ENCODE results near the gene SPDYE3. TPM values are rescaled to one million over a fixed set of nuclear protein-coding genes. Genes with fewer than 3 reads are reported as not detected.
"Not testable (repeated sequence)": the region's sequence is repeated elsewhere in the genome, so short reads cannot be mapped to it uniquely, and the experiment has no call there.

SPDYE3 gene
- polyA plus RNA-seq, 1 donor from 2014 or later: not detected

DNA sequence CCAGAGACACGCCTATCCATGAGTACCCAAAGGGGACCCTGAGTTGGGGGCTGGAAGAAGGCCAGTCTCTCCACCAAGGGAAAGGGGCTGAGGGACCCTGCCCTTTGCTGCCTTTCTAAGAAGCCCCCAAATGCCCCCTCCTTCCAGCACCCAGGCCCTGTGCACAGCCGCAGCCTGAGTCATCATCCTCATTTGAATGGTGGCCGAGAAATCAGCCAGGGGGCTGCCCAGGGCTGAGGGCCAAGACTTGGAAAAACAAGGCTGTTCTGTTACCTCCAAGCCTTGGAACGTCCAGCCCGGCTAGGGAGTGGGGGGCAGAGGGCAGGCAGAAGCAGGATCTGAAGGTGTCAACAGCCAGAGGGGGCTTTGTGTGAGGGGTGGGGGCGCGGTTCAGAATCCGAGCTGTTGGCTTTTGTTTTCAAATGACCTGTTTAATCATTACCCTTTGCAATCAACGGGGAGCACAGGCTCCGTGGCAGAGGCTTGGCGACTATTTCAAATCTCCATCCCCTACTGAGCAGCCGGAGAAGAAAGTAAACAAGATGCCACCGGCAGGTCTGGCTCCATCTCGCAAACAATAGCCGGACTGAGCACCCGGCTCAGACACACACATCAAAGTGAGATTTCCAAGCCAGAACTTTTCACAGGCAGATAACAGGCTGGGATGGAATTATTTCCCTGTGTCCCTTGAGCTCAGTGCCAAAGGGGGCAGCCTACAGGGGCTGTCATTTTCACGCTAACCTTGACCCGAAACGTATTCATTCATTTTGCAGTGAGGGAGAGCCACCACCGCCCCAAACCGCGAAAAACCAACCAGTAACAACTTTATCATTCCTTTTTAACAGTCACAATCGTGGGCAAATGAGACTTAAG, 37.2 kb upstream of the SPDYE3 start:
- Histone ChIP-seq H3K27ac (ENCODE audit: low read length) (peak overlapping the region; percentile 75), H3K4me3 (ENCODE audit: low read length) (peak overlapping the region; percentile 71), H3K79me2 (replicated peaks; ENCODE audit: insufficient read depth, low read length) (peaks cover 30% of the 10 kb centered on the region), H3K9ac (ENCODE audit: low read length) (peak overlapping the region; percentile 77), H3K4me2 (ENCODE audit: low read length) (peak overlapping the region; percentile 51)
- not testable (repeated sequence) for H3K9me2 ChIP-seq (ENCODE audit: insufficient read depth, low read length); H3F3A ChIP-seq (ENCODE audit: insufficient read depth, low read length, poor library complexity, severe bottlenecking); H3K36me3 ChIP-seq (ENCODE audit: insufficient read depth, low read length); H2AFZ ChIP-seq (ENCODE audit: low read depth, low read length); H4K20me1 ChIP-seq (ENCODE audit: insufficient read depth); H3K27me3 ChIP-seq (ENCODE audit: insufficient read depth, low read depth, low read length); H3K9me3 ChIP-seq (ENCODE audit: low read length)

DNA sequence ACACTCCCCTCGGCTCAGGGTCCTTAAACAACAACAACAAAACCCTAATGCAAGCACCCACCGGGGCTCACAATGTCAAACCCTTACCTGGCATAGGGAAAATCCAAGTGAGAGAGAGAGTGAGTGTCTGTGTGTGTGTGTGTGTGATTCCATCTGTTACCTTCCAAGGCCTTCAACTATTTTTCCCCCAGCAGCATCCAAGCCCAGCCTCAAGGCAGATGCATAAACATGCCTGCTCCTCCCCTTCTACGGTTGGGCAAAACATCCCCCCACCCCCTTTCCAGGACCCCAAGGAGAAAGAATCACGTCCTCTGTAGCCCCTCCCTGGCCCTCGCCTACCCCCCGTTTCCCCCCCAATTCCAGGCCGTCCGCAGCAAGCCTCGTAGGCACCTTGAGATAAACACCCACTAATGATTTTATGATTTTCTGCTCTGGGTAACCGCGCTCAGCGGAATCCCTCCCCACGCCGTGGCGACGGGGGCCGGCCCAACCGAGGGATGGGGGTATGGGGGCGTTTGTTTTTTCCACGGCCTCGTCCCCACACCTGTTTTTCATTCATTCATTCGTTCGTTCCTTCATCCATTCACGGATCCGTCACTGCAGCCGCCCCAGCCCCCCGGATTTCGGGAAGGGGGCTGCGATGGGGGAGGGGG, 36.4 kb upstream of the SPDYE3 start:
- H3K9me2 ChIP-seq (ENCODE audit: insufficient read depth, low read length); H3F3A ChIP-seq (ENCODE audit: insufficient read depth, low read length, poor library complexity, severe bottlenecking); H2AFZ ChIP-seq (ENCODE audit: low read depth, low read length); H4K20me1 ChIP-seq (ENCODE audit: insufficient read depth); H3K36me3 ChIP-seq (ENCODE audit: insufficient read depth, low read length); H3K27me3 ChIP-seq (ENCODE audit: insufficient read depth, low read depth, low read length); H3K9me3 ChIP-seq (ENCODE audit: low read length): not testable (repeated sequence)
- H3K9ac ChIP-seq (ENCODE audit: low read length): peak overlapping the region; percentile 77
- H3K79me2 ChIP-seq (replicated peaks; ENCODE audit: insufficient read depth, low read length): peaks cover 30% of the 10 kb centered on the region
- H3K4me3 ChIP-seq (ENCODE audit: low read length): peak overlapping the region; percentile 71
- peak overlapping the region; percentile 75 for H3K27ac ChIP-seq (ENCODE audit: low read length)
- H3K4me2 ChIP-seq (ENCODE audit: low read length): peak overlapping the region; percentile 51
- peak; percentile 44 for TF ChIP-seq MXI1 (conservative IDR thresholded peaks at IDR 0.05; ENCODE audit: poor library complexity, severe bottlenecking)
- TF ChIP-seq TAF1 (IDR thresholded peaks at IDR 0.05; ENCODE audit: low read depth): peak; percentile 16

DNA sequence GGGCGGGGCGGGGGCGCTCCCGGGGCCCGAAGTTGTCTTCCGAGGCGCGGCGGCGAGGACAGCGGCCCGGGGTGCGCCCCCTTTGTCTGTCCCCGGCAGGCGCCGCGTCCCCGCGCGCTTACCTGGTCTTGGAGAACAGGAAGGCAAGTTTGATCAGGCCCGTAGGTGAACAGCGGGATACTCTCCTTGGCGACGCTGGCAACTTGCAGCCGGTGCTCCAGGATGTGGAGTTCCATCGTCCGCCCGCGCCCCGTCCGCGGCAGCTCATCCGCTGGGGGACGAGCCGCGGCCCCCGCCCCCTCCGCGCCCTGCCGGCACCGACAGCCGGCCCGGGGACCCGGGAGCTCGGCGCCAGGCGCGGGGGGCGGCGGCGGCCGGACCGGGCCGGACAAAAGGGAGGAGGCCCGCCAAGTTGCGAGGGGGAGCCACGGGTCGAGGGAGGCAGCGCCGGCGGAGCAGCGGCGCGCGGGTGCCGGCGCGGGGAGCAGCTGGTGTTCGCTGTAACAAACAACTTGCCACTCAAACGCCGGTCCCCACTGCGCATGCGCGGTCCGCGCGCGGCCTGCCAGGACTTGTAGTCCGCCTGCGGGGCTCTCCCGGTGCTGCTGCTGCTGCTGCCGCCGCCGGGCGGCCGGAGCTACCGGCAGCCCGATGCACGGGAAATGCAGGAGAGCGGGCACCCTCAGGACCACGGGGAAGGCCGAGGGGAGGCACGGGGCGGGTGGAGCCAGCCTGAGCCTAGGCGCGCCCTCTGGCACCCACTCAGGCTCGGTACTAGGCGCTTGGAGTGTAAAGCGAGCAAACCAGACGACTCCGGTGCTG, 35.6 kb upstream of the SPDYE3 start:
- Histone ChIP-seq H3K9me3 (ENCODE audit: low read length) (no peaks in the 10 kb centered on the region), H3K27ac (ENCODE audit: low read length) (peak overlapping the region; percentile 75), H4K20me1 (ENCODE audit: insufficient read depth) (no peaks in the 10 kb centered on the region), H3K79me2 (replicated peaks; ENCODE audit: insufficient read depth, low read length) (peaks cover 29% of the 10 kb centered on the region), H3K4me2 (ENCODE audit: low read length) (no peak overlapping the region), H3K27me3 (ENCODE audit: insufficient read depth, low read depth, low read length) (no peaks in the 10 kb centered on the region), H3K4me3 (ENCODE audit: low read length) (peak overlapping the region; percentile 71), H3K9me2 (ENCODE audit: insufficient read depth, low read length) (no peaks in the 10 kb centered on the region), H3F3A (ENCODE audit: insufficient read depth, low read length, poor library complexity, severe bottlenecking) (no peaks in the 10 kb centered on the region), H3K36me3 (ENCODE audit: insufficient read depth, low read length) (no peaks in the 10 kb centered on the region), H3K9ac (ENCODE audit: low read length) (peak overlapping the region; percentile 77), H2AFZ (ENCODE audit: low read depth, low read length) (peak overlapping the region; percentile 51)
- TF ChIP-seq SMC3 (conservative IDR thresholded peaks at IDR 0.05; ENCODE audit: poor library complexity) (peak; percentile 55), POLR2AphosphoS5 (IDR thresholded peaks at IDR 0.05) (peak; percentile 84), TAF1 (IDR thresholded peaks at IDR 0.05; ENCODE audit: low read depth) (peak; percentile 4), MXI1 (conservative IDR thresholded peaks at IDR 0.05; ENCODE audit: poor library complexity, severe bottlenecking) (peak; percentile 75), EP300 (conservative IDR thresholded peaks at IDR 0.05; ENCODE audit: poor library complexity, severe bottlenecking) (no peak), RAD21 (conservative IDR thresholded peaks at IDR 0.05) (no peak)
- TF ChIP-seq, protein P1, sequence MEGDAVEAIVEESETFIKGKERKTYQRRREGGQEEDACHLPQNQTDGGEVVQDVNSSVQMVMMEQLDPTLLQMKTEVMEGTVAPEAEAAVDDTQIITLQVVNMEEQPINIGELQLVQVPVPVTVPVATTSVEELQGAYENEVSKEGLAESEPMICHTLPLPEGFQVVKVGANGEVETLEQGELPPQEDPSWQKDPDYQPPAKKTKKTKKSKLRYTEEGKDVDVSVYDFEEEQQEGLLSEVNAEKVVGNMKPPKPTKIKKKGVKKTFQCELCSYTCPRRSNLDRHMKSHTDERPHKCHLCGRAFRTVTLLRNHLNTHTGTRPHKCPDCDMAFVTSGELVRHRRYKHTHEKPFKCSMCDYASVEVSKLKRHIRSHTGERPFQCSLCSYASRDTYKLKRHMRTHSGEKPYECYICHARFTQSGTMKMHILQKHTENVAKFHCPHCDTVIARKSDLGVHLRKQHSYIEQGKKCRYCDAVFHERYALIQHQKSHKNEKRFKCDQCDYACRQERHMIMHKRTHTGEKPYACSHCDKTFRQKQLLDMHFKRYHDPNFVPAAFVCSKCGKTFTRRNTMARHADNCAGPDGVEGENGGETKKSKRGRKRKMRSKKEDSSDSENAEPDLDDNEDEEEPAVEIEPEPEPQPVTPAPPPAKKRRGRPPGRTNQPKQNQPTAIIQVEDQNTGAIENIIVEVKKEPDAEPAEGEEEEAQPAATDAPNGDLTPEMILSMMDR (IDR thresholded peaks at IDR 0.05; ENCODE audit: poor library complexity, severe bottlenecking): peak; percentile 68
